Measurements from ENCODE around the gene ANXA2.

The ANXA2 gene

DNA sequence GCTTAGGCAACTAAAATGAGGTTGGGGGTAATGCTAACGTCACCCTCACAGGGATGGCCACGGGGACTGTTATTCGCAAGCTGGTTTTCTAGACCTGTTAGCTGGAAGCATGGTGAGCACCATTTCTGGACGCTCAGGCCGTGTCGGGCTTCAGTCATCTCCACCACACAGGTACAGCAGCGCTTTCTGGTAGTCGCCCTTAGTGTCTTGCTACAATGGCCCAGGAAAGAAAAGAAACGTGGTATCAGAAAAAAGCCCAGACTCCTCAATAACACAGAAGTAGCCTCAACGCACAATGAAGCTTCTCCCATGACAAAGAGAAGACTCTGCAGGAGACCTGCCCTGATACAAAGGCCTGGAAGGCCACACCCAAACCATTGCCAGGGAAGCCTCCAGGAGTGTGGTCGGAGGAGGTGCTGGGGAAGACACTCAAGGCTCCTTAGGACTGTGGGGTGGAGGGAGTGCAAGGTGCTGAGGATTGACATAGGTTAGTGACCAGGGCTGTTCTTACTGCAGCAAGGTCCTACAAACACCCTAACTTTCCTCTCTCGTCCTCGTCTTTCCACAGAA, 50.2 kb downstream of the ANXA2 start:
- no peak for TF ChIP-seq EZH2 (IDR thresholded peaks at IDR 0.05; ENCODE audit: borderline replicate concordance, low read length)
- no peak for TF ChIP-seq CTCF (IDR thresholded peaks at IDR 0.05; ENCODE audit: low read length)
- Histone ChIP-seq H3K79me2 (ENCODE audit: insufficient read depth, low read length) (no peaks in the 10 kb centered on the region), H3K27ac (ENCODE audit: low read depth, low read length, poor library complexity, severe bottlenecking) (no peak overlapping the region), H2AFZ (ENCODE audit: low read length) (no peak overlapping the region), H3K9me2 (ENCODE audit: low read depth, low read length) (no peaks in the 10 kb centered on the region), H4K20me1 (ENCODE audit: insufficient read depth, low read length) (no peaks in the 10 kb centered on the region), H3F3A (ENCODE audit: insufficient read depth, low read length) (no peaks in the 10 kb centered on the region), H3K36me3 (ENCODE audit: insufficient read depth, low read length) (no peaks in the 10 kb centered on the region), H3K4me1 (ENCODE audit: insufficient read depth, low read length, severe bottlenecking) (no peaks in the 10 kb centered on the region), H3K4me3 (ENCODE audit: low read depth, low read length, poor library complexity, severe bottlenecking) (no peak overlapping the region), H3K27me3 (ENCODE audit: insufficient read depth, low read length) (no peaks in the 10 kb centered on the region), H3K9me3 (ENCODE audit: low read length) (no peaks in the 10 kb centered on the region), H3K9ac (ENCODE audit: low read length) (no peak overlapping the region), H3K4me2 (ENCODE audit: low read length) (no peak overlapping the region)

GRCh38 chr15:60346653-60347052, 51.1 kb downstream of the ANXA2 start:
- H3K36me3 ChIP-seq (ENCODE audit: insufficient read depth, low read length), result no peaks in the 10 kb centered on the region

DNA sequence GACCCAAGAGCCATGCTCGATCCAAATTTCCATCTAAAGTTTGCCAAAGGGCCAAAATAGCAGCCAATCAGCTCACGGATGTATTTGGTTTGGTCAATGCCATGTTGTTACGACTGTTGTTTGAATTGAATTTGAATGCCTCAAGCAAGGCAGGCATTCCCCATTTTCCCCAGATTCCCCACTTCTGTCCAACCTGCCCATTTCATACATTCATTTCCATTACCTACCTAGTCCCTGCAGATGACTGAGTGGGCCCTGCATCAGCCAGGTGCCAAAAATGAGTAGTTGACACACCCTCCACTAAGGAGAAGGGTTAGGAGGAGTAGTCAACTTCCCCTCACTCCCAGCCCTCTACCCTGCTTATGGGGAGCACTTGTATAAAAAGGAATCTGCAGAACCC, 51.7 kb downstream of the ANXA2 start:
- Histone ChIP-seq H3K79me2 (ENCODE audit: insufficient read depth, low read length) (no peaks in the 10 kb centered on the region), H3F3A (ENCODE audit: insufficient read depth, low read length) (no peaks in the 10 kb centered on the region), H4K20me1 (ENCODE audit: insufficient read depth, low read length) (no peaks in the 10 kb centered on the region), H3K27me3 (ENCODE audit: insufficient read depth, low read length) (no peaks in the 10 kb centered on the region), H3K9me3 (ENCODE audit: low read length) (no peaks in the 10 kb centered on the region), H3K36me3 (ENCODE audit: insufficient read depth, low read length) (no peaks in the 10 kb centered on the region), H3K4me2 (ENCODE audit: low read length) (no peak overlapping the region), H3K4me3 (ENCODE audit: low read depth, low read length, poor library complexity, severe bottlenecking) (no peak overlapping the region), H2AFZ (ENCODE audit: low read length) (no peak overlapping the region), H3K27ac (ENCODE audit: low read depth, low read length, poor library complexity, severe bottlenecking) (no peak overlapping the region), H3K9ac (ENCODE audit: low read length) (no peak overlapping the region), H3K9me2 (ENCODE audit: low read depth, low read length) (no peaks in the 10 kb centered on the region), H3K4me1 (ENCODE audit: insufficient read depth, low read length, severe bottlenecking) (no peaks in the 10 kb centered on the region)
- TF ChIP-seq EZH2 (IDR thresholded peaks at IDR 0.05; ENCODE audit: borderline replicate concordance, low read length) (no peak), CTCF (IDR thresholded peaks at IDR 0.05; ENCODE audit: low read length) (no peak)

More at GRCh38 chr15:60346653-60347052, 51.1 kb downstream of the ANXA2 start:
- no peaks in the 10 kb centered on the region for H4K20me1 ChIP-seq (ENCODE audit: insufficient read depth, low read length)
- H3K9ac ChIP-seq (ENCODE audit: low read length), result no peak overlapping the region
- TF ChIP-seq EZH2 (IDR thresholded peaks at IDR 0.05; ENCODE audit: borderline replicate concordance, low read length) (no peak), CTCF (IDR thresholded peaks at IDR 0.05; ENCODE audit: low read length) (no peak)
- H3K4me3 ChIP-seq (ENCODE audit: low read depth, low read length, poor library complexity, severe bottlenecking), result no peak overlapping the region
- H3K9me3 ChIP-seq (ENCODE audit: low read length), result no peaks in the 10 kb centered on the region
- H3F3A ChIP-seq (ENCODE audit: insufficient read depth, low read length), result no peaks in the 10 kb centered on the region
- H3K27me3 ChIP-seq (ENCODE audit: insufficient read depth, low read length), result no peaks in the 10 kb centered on the region
- no peak overlapping the region for H3K27ac ChIP-seq (ENCODE audit: low read depth, low read length, poor library complexity, severe bottlenecking)
- H3K9me2 ChIP-seq (ENCODE audit: low read depth, low read length), result no peaks in the 10 kb centered on the region
- no peak overlapping the region for H2AFZ ChIP-seq (ENCODE audit: low read length)
- no peaks in the 10 kb centered on the region for H3K4me1 ChIP-seq (ENCODE audit: insufficient read depth, low read length, severe bottlenecking)
- H3K4me2 ChIP-seq (ENCODE audit: low read length), result no peak overlapping the region
- H3K79me2 ChIP-seq (ENCODE audit: insufficient read depth, low read length), result no peaks in the 10 kb centered on the region

Data from OCI-LY1 (cell line).